Posterior vena cava (tissue), 2 donors: ENCODE results near the gene CLCNKB. TPM values are rescaled to one million over a fixed set of nuclear protein-coding genes. Genes with fewer than 3 reads are reported as not detected.
"Not testable (repeated sequence)": the region's sequence is repeated elsewhere in the genome, so short reads cannot be mapped to it uniquely, and the experiment has no call there.

ENCODE experiments used
- DNase-seq: peaks from one replicate; pipeline ENCODE4 v3.0.0-alpha.2; 2020; ENCODE audit warnings: low spot score
- intact Hi-C, 2 donors: fragments of 100-400 bp; cut with DNase I; formaldehyde crosslinking; loops; one replicate each; pipeline versions ENCODE4 v1.14.1 to v1.14.2; 2022 to 2023
- long read RNA-seq, 2 donors: library from polyadenylated mRNA; unstranded; transcript quantifications; one replicate each; pipeline ENCODE4 v2.0.0, GENCODE V29; 2020 to 2021
- total RNA-seq, 2 donors: library from RNA; stranded (reverse); fragmentation: NEBNext Ultra II Directional; extraction: Animal tissue kit (Norgen Biotek cat#: 25700); gene quantifications; one replicate each; pipeline ENCODE4 v1.2.1, GENCODE V29; 2021
- donor health status: DM: yes; HTN: yes; CAD: no.
- donor health status: DM: yes; HTN: yes; CAD: no.

Gene CLCNKB
- under 1 TPM; 0.62 to 0.88 TPM for total RNA-seq
- long read RNA-seq, donor 1: 0 reads
- long read RNA-seq, donor 2, partial matches to known transcripts: 0 of 1 reads
- long read RNA-seq, donor 2, other reads (novel, unspliced or antisense): 1 of 1 reads

DNA sequence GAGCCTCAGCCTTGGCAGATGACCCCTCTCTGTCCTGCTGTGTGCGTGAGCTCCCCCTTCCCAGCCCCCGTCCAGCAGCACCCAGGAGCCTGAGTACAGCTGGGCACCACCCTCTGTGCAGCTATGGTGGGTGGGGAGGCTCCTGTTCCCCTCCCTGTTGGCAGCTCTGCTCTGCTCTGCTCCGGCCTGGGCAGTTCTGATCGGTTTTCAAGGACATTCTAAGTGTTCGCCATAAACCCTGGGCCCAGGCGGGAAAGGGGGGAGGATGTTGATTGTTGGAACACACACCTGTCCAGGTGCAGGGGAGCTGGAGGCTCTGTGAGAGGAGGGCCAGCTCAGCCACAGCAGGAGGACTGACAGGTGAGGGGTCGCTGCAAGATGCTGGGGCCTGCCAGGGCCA is at the start of gene CLCNKB:
Gene CLCNKB, plus strand, starts transcription at position 262 of the 400 bp plus-strand sequence. CDS start 711 bp downstream, outside the sequence.
- intact Hi-C loops: no loop called here
- DNase-seq: no peak

DNA sequence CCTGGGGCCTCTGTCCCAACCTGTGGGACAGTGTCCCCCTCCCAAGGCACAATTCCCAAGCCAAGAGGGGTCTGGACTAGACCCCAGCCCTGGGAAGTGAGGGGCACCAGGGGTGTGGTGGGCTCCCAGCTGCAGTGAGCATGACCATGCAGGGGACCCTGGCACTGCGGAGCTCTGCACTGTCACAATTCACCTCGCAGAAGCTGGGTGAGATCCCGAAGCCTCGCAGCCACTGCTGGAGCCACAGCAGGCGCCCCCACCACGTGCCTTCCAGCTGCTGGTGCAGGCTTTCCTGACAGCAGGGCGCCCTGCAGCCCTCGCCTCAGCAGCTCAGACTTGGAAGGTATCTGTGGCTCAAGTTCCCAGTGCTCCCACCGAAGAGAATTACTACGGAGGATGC is 49.5 kb upstream of the CLCNKB start:
- intact Hi-C loops: loop anchor here (2.0 to 5.0 kb wide), 2 partner anchors 201 to 202 kb away; no protein-coding TSS in a partner anchor
- no peak for DNase-seq

DNA sequence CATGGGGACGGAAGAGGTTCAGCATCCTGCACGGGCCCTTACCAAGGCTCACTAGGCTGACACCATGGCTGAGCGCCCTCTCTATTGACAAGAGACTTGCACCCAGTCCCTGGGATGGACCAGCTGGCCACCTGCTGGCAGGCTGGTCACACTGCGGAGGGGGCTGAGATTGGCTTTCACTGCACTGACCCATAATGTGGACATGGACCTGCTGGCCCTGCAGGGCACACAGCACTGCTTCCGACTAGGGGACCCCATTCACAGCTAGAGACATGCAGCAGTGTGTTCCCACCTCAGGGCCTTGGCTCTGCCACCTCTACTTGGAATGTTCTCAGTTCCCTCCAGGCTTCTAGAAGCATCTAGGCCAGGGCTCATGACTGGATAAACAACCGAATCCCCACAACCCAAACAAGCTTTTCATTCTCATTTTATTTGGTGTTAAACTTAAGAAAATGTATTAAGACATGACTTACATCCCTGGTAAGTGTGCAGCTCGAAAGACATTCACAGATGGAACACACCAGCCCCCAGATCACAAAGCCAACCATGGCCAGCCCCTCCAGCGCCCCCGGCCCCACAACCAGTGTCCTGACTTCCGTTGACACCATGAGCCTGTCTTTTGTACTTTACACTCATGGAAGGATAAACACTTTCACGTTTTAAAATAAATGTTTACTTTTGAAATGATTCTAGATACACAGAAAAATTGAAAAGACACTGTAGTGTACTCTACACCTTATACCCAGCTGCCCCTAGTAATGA is 48.8 kb upstream of the CLCNKB start:
- DNase-seq: peak; percentile 92
- intact Hi-C loops: loop anchor here (2.0 to 5.0 kb wide), 2 partner anchors 202 kb away; no protein-coding TSS in a partner anchor

DNA sequence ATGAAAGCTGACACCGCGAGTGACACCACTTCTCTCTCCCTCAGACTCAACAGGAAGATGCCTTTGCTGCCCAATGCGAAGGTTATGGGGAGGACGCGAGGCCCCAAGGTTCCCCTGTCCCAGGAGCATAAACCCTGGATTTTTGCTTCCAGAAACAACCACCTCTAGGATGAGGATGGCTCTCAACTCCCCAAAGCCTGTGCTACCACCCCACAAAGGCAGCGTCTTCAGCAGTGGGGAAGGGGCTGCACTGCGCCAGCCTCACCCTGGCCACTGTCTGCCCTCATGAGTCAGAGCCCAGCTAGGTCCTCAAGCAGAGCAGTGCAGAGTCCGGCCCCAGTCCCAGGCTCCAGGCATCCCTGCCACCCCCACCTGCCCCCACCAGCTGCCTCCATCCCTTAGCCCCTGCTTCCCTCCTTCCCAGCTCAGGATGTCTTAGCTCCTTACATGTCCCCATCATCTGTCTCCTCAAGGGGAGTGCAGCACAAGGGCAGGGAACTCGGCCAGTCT is 46.5 kb upstream of the CLCNKB start:
- intact Hi-C loops: no loop called here
- peak; percentile 67 for DNase-seq

DNA sequence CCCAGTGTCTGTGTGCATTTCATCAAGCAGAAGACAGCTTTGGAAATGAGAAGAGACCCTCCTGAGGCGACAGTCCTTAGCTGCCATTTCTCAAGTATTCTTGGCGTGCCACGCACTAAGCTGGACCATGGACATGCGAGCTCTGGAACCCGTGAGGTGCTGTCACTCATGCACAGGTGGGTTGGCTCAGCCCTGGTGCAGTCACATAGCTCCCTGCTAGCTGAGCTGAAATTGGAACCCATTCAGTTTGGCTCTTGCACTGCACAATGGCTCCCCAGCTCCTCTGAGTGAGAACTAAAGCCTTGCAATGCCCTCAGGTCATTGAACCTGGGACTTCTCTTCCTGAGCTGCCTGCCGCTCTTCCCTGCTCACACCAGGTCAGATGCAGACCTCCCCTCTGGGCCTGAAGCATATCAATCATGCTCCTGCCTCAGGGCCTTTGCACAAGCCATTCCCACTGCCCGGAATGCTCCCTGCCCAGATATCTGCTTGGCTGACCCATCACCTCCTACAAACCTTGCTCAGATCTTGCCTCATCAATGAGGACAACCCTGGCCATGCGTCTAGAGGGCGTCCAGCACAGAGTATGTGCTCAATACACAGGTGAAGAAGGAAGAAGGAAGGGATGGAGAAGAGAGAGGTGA is 45.8 kb upstream of the CLCNKB start:
- intact Hi-C loops: no loop called here
- DNase-seq: peak; percentile 66

DNA sequence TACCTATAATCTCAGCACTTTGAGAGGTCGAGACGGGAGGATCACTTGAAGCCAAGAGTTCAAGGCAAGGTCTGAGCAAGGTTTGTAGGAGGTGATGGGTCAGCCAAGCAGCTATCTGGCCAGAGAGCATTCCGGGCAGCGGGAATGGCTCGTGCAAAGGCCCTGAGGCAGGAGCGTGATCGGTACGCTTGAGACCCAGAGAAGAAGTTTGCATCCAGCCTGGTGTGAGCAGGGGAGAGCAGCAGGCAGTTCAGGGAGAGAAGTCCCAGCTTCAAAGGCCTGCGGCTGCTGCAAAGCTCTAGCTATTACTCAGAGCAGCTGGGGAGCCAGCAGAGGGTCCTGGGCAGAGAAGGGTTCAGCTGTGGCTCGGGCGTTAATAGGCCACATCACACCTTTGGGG is 44.7 kb upstream of the CLCNKB start:
- DNase-seq: peak; percentile 34
- intact Hi-C loops: no loop called here

DNA sequence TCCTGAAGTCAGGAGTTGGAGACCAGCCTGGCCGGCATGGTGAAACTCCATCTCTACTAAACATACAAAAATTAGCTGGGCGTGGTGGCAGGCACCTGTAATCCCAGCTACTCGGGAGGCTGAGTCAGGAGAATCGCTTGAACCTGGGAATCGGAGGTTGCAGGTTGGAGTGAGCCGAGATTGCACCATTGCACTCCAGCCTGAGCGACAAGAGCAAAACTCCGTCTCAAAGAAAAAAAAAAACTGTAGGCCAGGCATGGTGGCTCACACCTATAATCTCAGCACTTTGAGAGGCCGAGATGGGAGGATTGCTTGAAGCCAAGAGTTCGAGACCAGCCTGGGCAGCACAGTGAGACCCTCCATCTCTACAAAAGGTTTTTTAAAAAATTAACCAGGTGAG is 42.3 kb upstream of the CLCNKB start:
- intact Hi-C loops: not testable (repeated sequence)

DNA sequence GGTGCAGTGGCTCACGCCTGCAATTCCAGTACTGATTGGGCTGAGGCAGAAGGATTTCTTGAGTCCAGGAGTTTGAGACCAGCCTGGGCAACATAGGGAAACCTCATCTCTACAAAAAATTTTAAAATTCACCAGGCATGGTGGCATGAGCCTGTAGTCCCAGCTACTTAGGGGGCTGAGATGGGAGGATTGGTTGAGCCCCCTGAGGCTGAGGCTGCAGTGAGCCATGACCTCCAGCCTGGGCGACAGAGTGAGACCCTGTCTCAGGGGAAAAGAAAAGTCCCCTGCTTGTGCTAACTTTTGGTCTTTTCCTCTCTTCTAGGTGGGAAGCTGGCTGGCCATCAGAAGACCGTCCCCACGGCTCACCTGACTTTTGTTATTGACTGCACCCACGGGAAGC is 38.0 kb upstream of the CLCNKB start:
- no peak for DNase-seq
- intact Hi-C loops: loop anchor here in 1 of 2 donors (5.0 kb wide), 1 partner anchor 47 kb away; no protein-coding TSS in a partner anchor

More for the DNA sequence above, 42.3 kb upstream of the CLCNKB start:
- peak; percentile 22 for DNase-seq

DNA sequence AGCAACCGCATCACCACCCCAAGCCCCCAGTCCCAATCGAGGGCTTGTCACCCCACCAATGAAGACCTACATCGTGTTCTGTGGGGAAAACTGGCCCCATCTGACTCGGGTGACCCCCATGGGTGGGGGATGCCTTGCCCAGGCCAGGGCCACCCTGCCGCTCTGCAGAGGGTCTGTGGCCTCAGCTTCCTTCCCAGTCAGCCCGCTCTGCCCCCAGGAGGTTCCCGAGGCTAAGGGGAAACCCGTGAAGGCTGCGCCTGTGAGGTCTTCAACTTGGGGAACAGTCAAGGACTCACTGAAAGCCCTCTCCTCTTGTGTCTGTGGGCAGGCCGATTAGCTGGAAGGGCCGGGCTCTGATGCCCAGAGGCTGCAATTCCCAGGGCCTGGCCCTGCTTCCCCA is 37.6 kb upstream of the CLCNKB start:
- intact Hi-C loops: loop anchor here in 1 of 2 donors (5.0 kb wide), 1 partner anchor 46 kb away; no protein-coding TSS in a partner anchor
- DNase-seq: no peak

DNA sequence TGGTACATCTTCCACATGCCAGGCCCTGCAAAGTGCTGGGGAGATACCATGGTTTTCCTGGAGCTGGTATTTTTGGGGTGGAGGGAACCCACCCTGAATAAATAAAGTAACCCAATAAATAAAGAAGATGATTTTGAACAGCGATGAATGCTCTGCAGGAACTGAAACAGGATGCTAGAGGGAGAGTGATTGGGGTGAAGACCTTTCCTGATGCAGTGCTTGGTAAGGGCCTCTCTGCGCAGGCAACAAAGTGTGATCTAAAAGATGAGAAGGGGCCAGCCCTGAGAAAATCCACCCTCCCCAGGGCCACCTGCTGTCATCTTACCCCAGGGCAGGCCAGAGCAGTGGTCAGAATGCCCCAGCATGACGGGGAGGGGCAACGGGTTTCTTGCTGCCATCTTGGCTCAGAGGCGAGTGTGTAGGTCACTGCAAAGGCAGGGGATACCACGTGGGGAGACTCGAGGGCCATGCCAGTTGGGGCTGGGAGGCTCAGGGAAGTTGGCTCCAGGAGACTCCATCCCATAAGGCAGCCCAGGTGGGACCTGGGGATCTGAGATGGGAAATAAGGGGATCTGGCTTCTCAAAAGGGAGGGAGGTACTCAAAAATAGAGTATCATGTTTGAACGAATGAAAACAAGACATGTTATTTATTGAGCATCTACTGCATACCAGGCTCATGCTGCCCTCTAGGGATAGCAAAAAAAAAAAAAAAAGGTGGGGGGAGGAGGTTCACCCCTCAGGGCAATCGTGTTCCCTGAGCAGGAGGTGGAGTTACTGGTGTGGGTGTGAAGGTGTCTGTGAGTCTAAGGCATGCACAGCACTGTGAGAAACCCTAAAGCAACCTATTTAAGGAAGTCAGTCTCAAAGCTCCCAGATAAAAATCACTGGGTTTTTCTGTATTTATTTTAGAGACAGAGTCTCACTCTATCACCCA is 36.8 kb upstream of the CLCNKB start:
- no peak for DNase-seq
- intact Hi-C loops: loop anchor here in 1 of 2 donors (5.0 kb wide), 1 partner anchor 45 kb away; no protein-coding TSS in a partner anchor

DNA sequence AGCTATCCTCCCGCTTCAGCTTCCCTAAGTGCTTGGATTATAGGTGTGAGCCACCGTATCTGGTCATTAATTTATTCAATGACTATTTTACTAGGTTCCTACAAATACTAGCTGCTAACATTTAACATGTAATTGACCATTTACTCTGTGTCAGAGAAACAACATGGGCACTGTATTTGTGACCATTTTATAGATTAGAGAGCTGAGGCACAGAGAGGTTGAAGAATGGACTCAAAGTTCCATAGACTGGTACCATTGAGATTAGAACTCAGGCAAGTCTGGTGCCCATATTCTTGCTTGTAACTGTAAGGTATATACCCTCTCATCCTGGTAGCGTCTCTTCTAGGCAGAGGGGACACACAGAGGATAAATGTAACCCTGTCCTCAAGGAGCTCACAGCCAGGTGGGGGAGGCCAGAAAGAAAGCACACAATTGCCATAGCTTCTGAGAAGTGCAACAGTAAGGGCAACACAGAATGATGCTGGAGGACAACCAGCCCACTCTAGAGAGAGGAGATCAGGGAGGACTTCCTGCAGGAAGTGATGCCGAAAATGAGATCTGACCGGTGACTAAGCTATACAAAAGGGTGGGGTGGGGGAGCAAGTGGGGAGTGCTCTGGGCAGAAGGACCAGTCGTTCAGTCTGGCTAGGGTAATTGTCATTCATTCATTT is 35.8 kb upstream of the CLCNKB start:
- DNase-seq: no peak
- intact Hi-C loops: loop anchor here (2.0 to 5.0 kb wide), 2 partner anchors 44 to 47 kb away; no protein-coding TSS in a partner anchor

DNA sequence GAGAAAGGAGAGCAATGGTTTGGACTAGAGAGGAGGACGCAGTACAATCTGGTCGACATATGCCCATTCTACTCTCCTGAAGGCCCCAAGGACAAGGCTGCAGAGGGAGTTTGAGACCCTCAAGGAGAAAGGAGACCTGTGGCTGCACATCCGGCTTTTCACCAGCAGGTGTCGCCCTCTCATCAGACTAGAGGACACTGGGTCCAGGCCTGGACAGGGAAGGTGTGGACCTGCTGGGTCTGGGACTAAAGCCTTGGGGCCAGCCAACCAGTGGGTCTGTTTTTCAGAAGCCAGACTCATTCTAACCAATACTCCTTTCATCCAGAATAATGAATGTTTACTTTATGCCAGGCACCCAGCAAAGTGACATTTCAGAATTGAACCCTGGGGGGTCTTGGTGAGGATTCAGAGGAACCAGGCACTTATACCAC is 34.5 kb upstream of the CLCNKB start:
- peak; percentile 93 for DNase-seq
- intact Hi-C loops: loop anchor here (2.0 to 5.0 kb wide), 2 partner anchors 43 to 46 kb away; no protein-coding TSS in a partner anchor

DNA sequence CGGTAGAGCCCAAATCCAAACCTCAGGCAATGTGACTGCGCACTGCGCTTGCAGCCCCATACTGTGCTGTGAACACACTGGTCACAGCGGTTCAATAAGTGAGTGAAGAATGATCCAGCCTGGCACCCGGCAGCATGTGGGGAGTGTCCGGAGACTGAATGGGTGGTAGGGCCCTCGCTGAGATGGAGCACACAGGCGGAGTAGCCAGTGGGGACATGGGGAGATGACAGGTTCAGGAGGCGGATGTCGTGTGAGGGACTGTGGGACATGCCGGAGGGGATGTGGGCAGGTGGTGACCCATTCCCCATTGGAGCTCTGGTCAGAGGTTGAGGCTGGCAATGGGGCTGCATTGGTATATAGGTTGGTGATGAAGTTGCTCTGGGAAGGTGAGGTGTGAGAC is 33.9 kb upstream of the CLCNKB start:
- intact Hi-C loops: loop anchor here (2.0 to 5.0 kb wide), 3 partner anchors 21 to 45 kb away; no protein-coding TSS in a partner anchor

DNA sequence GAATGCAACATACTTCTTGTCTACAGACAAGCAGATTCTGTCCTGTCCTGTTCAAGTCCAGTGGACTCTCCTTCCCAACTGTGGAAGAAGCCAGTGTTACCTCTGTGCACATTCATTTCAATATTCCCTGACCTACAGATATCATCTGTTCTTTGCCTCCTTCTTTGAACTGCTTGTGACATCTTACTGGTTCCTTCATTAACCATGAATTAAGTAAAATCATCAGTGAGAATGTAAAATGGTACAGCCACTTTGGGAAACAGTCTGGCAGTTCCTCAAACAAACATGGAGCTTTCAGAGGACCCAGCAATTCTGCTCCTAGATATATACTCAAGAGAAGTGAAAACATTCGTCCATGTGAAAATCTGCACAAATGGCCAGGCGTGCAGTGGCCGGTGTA is 32.7 kb upstream of the CLCNKB start:
- intact Hi-C loops: loop anchor here in 1 of 2 donors (2.0 kb wide), 1 partner anchor 20 kb away; no protein-coding TSS in a partner anchor
- DNase-seq: no peak

More for the DNA sequence above, 33.9 kb upstream of the CLCNKB start:
- no peak for DNase-seq

DNA sequence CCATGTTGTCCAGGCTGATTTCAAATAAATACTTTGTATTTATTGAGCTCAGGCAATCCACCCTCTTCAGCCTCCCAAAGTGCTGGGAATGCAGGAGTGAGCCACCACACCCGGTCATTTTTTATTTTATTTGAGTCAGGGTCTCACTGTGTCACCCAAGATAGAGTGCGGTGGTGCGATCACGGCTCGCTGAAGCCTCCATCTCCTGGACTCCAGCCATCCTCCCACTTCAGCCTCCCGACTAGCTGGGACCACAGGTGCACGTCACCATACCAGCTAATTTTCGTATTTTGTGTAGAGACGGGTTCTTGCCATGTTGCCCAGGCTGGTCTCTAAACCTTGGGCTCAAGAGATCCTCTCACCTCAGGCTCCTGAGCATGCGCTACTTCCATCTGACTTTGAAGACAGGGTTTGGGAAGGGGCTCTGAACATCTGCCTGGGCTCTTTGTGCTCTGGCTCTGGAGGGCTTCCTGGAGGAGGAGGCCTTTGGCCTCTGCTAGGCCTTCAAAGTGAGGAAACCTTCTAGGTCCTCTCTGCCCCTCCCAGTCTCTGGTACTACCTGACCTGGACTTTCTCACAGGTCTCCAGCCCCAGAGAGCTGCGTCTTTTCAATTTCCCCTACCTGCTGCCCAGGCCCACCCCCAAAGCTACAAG is 31.5 kb upstream of the CLCNKB start:
- no peak for DNase-seq

DNA sequence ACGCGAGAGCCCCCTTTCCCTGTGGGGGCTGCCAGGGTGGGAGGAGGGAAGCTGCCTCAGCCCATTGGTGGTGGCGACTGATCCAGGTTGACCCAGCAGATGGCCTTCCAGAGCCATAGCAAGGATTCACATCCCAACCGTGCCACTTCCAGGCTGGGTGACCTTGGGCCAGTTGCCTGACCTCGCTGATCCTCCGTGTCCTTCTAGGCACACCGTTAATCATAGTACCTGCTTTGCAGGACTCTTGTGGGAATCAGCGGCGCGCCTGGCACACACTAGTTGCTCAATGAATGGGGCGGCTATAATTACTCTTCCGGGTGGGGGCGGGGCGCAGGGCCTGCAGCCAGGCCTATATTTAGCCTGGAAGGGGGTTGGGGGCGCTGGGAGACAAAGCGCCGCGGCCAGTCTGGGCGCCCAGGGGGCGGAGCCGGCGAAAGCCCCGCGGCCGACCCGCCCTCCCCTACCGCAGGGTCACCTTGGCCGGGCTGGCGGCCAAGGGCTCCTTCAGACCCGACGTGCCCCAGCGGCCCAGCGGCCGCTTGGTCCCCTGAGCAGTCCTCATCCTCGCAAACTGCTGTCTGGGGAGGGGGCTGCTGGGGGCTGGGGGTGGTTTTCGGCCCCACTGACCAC is 30.9 kb upstream of the CLCNKB start:
- DNase-seq: peak; percentile 93

More for the DNA sequence above, 31.5 kb upstream of the CLCNKB start:
- intact Hi-C loops: loop anchor here in 1 of 2 donors (2.0 kb wide), 1 partner anchor 19 kb away; no protein-coding TSS in a partner anchor

More for the DNA sequence above, 30.9 kb upstream of the CLCNKB start:
- intact Hi-C loops: no loop called here
